ENCODE measurements around the gene SYT17.

DNA sequence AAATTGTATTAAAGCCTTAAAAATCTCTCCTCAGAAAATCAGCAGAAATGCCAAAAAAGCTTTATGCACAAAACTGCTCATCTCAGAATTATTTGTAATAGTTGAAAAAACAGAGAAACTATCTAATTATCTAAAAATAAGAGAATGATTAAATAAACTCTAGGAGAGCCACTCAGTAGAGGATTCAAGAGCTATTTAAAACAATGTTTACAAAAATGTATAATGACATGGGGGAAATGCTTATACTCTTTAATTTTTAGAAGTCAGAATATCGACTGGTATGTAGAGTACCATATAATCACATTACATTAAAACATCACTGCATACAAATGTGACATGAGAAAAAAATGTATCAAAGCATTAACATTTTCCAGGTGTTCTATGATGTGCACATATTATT lies 129.4 kb downstream of the SYT17 start:
- TF ChIP-seq, protein P1, sequence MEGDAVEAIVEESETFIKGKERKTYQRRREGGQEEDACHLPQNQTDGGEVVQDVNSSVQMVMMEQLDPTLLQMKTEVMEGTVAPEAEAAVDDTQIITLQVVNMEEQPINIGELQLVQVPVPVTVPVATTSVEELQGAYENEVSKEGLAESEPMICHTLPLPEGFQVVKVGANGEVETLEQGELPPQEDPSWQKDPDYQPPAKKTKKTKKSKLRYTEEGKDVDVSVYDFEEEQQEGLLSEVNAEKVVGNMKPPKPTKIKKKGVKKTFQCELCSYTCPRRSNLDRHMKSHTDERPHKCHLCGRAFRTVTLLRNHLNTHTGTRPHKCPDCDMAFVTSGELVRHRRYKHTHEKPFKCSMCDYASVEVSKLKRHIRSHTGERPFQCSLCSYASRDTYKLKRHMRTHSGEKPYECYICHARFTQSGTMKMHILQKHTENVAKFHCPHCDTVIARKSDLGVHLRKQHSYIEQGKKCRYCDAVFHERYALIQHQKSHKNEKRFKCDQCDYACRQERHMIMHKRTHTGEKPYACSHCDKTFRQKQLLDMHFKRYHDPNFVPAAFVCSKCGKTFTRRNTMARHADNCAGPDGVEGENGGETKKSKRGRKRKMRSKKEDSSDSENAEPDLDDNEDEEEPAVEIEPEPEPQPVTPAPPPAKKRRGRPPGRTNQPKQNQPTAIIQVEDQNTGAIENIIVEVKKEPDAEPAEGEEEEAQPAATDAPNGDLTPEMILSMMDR (IDR thresholded peaks at IDR 0.05; ENCODE audit: low read depth, low read length, poor library complexity, severe bottlenecking), result no peak
- no peak for TF ChIP-seq EZH2phosphoT487 (IDR thresholded peaks at IDR 0.05; ENCODE audit: borderline replicate concordance, low read length)

Data from DOHH2 (cell line).